Neural progenitor cell (in vitro differentiated cells): ENCODE measurements around the gene HTR6.

Experiments used
- CTCF ChIP-seq: fragments of 200-600 bp; sonication (generic); IDR thresholded peaks from 2 replicates; pipeline ENCODE4 v1.5.1; 2017; ENCODE audit warnings: antibody characterized with exemption, mild to moderate bottlenecking
- EZH2 ChIP-seq: fragments of 200-600 bp; sonication (generic); IDR thresholded peaks from 2 replicates; pipeline ENCODE4 v1.6.1; 2017; ENCODE audit warnings: antibody characterized with exemption, mild to moderate bottlenecking, moderate library complexity

GRCh38 chr1:19675797-19676196 lies 11.1 kb downstream of the HTR6 start:
- TF ChIP-seq CTCF (no peak), EZH2 (no peak)
